WTC11 (cell line): Measurements from ENCODE around the gene SPTB. TPM values are rescaled to one million over a fixed set of nuclear protein-coding genes. Genes with fewer than 3 reads are reported as not detected.

ENCODE experiments used
- ATAC-seq: fragments of 200-7000 bp; cut with Tn5 transposase; 2 replicates; pipeline ENCODE4 v1.10.0; 2021; ENCODE audit warnings: mild to moderate bottlenecking, moderate library complexity
- CTCF ChIA-PET: fragments of 300-600 bp; sonication (Branson Sonifier 250); formaldehyde crosslinking; loops from one replicate; lab custom pipeline; 2021; ENCODE audit warnings: antibody characterized with exemption; lab: Charles Lee
- POLR2A ChIA-PET: fragments of 350-600 bp; sonication (Branson Sonifier 250); formaldehyde crosslinking; loops from one replicate; lab custom pipeline; 2021; ENCODE audit warnings: antibody characterized with exemption; lab: Charles Lee
- DNase-seq: peaks from one replicate; pipeline ENCODE4 v3.0.0; 2021; ENCODE audit warnings: low spot score
- H3K27ac Mint-ChIP-seq: 2 replicates; pipeline ENCODE4 v1.8.0; 2021; ENCODE audit warnings: mixed read lengths
- H3K27me3 Mint-ChIP-seq: 2 replicates; pipeline ENCODE4 v1.8.0; 2021; ENCODE audit warnings: low read depth, mild to moderate bottlenecking, moderate library complexity, mixed read lengths
- H3K36me3 Mint-ChIP-seq: 2 replicates; pipeline ENCODE4 v1.8.0; 2021; ENCODE audit warnings: mixed read lengths
- H3K4me1 Mint-ChIP-seq: 2 replicates; pipeline ENCODE4 v1.8.0; 2022; ENCODE audit warnings: mixed read lengths
- H3K4me3 Mint-ChIP-seq: 2 replicates; pipeline ENCODE4 v1.8.0; 2021; ENCODE audit warnings: mild to moderate bottlenecking, moderate library complexity, mixed read lengths
- H3K9me3 Mint-ChIP-seq: 2 replicates; pipeline ENCODE4 v1.8.0; 2021; ENCODE audit warnings: mixed read lengths
- HMGA2 ChIP-seq: fragments of 250-450 bp; sonication (Bioruptor Pico); IDR thresholded peaks from 2 replicates; pipeline ENCODE4 v1.4.0; 2021; ENCODE audit warnings: mild to moderate bottlenecking, moderate library complexity
- JUN ChIP-seq: sonication (generic); formaldehyde crosslinking; IDR thresholded peaks from 2 replicates; pipeline ENCODE4 v1.8.0; 2023; ENCODE audit warnings: mild to moderate bottlenecking, missing genetic modification reagents
- MXD4 ChIP-seq: fragments of 250-450 bp; sonication (Bioruptor Pico); IDR thresholded peaks from 2 replicates; pipeline ENCODE4 v1.8.0; 2021; ENCODE audit warnings: mild to moderate bottlenecking, moderate library complexity, borderline replicate concordance
- NFE2L1 ChIP-seq: sonication (generic); formaldehyde crosslinking; IDR thresholded peaks from 2 replicates; pipeline ENCODE4 v1.8.1; 2023; ENCODE audit warnings: missing genetic modification reagents
- NR1H2 ChIP-seq: sonication (generic); formaldehyde crosslinking; IDR thresholded peaks from 2 replicates; pipeline ENCODE4 v1.9.0; 2021; ENCODE audit warnings: mild to moderate bottlenecking, moderate library complexity, missing genetic modification reagents
- PRRX2 ChIP-seq: fragments of 250-450 bp; sonication (Bioruptor Pico); IDR thresholded peaks from 2 replicates; pipeline ENCODE4 v1.8.0; 2021; ENCODE audit warnings: mild to moderate bottlenecking
- RORB ChIP-seq: fragments of 250-450 bp; sonication (Bioruptor Pico); IDR thresholded peaks from 2 replicates; pipeline ENCODE4 v1.9.0; 2021; ENCODE audit warnings: mild to moderate bottlenecking
- SMAD4 ChIP-seq: sonication (generic); formaldehyde crosslinking; IDR thresholded peaks from 2 replicates; pipeline ENCODE4 v1.8.0; 2022; ENCODE audit warnings: mild to moderate bottlenecking, missing genetic modification reagents
- SP1 ChIP-seq: sonication (generic); formaldehyde crosslinking; conservative IDR thresholded peaks from 2 replicates; pipeline ENCODE4 v1.8.1; 2022; ENCODE audit warnings: missing genetic modification reagents
- TEAD4 ChIP-seq: sonication (generic); formaldehyde crosslinking; IDR thresholded peaks from 2 replicates; pipeline ENCODE4 v1.8.0; 2022; ENCODE audit warnings: mild to moderate bottlenecking, missing genetic modification reagents
- total RNA-seq: library from RNA; stranded (reverse); gene quantifications from 3 replicates; pipeline ENCODE4 v1.2.3, GENCODE V29; 2021
- TF ChIP-seq, protein P1 (sequence below): fragments of 250-450 bp; sonication (Bioruptor Pico); IDR thresholded peaks from 2 replicates; pipeline ENCODE4 v2.1.2; 2022; ENCODE audit warnings: mild to moderate bottlenecking, moderate library complexity
- TF ChIP-seq, protein P2 (sequence below): fragments of 200-600 bp; IDR thresholded peaks from 2 replicates; pipeline ENCODE4 v1.8.0; 2022; ENCODE audit warnings: antibody characterized with exemption
- TF ChIP-seq, protein P3 (sequence below): sonication (generic); formaldehyde crosslinking; IDR thresholded peaks from 2 replicates; pipeline ENCODE4 v1.8.0; 2022; ENCODE audit warnings: mild to moderate bottlenecking, missing genetic modification reagents
- TF ChIP-seq, protein P4 (sequence below): sonication (generic); formaldehyde crosslinking; conservative IDR thresholded peaks from 2 replicates; pipeline ENCODE4 v1.8.1; 2022; ENCODE audit warnings: mild to moderate bottlenecking, missing genetic modification reagents
- TF ChIP-seq, protein P5 (sequence below): sonication (generic); formaldehyde crosslinking; IDR thresholded peaks from 2 replicates; pipeline ENCODE4 v1.8.1; 2022; ENCODE audit warnings: missing genetic modification reagents, borderline replicate concordance
- TF ChIP-seq, protein P6 (sequence below): sonication (generic); formaldehyde crosslinking; IDR thresholded peaks from 2 replicates; pipeline ENCODE4 v1.8.0; 2022; ENCODE audit warnings: mild to moderate bottlenecking, missing genetic modification reagents
- TF ChIP-seq, protein P7 (sequence below): sonication (generic); formaldehyde crosslinking; IDR thresholded peaks from 2 replicates; pipeline ENCODE4 v1.8.0; 2022; ENCODE audit warnings: mild to moderate bottlenecking, missing genetic modification reagents
- TF ChIP-seq, protein P8 (sequence below): sonication (generic); formaldehyde crosslinking; IDR thresholded peaks from 2 replicates; pipeline ENCODE4 v1.8.0; 2022; ENCODE audit warnings: missing genetic modification reagents

The SPTB gene
- total RNA-seq, 1 experiment from 2014 or later = 3.2 TPM

DNA sequence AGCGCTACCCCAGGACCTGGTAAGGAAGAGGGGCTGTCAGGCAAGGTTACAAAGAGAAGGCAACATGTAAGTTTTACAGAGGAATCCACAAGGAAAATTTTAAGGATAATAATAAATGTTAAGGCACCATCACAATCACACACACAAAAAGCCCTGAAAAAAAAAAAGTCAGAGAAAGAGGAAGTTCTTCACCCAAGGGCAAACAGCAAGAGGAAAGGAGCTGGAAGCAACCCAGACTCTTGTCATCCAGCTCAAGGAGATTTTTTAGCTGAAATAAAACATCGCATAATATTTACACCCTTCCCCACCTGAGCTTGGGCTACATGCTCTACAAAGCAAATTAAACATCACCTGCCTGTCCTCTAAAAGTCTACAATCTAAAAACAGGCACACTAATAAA is 9.5 kb downstream of the SPTB start:
- ChIA-PET POLR2A (interaction anchor here (0.7 kb wide), 1 partner anchor 233 kb away, joined by 4 read pairs; no protein-coding TSS in a partner anchor), CTCF (interaction anchor here (0.6 to 1.7 kb wide), 5 partner anchors 8 to 47 kb away, joined by 3 to 6 read pairs (median 4); partner anchors contain the start of gene SPTB)
- DNase-seq = no peak
- H3K27me3 Mint-ChIP-seq = peaks cover 3% of the 10 kb centered on the region
- H3K9me3 Mint-ChIP-seq = no peaks in the 10 kb centered on the region
- TF ChIP-seq, protein P1, sequence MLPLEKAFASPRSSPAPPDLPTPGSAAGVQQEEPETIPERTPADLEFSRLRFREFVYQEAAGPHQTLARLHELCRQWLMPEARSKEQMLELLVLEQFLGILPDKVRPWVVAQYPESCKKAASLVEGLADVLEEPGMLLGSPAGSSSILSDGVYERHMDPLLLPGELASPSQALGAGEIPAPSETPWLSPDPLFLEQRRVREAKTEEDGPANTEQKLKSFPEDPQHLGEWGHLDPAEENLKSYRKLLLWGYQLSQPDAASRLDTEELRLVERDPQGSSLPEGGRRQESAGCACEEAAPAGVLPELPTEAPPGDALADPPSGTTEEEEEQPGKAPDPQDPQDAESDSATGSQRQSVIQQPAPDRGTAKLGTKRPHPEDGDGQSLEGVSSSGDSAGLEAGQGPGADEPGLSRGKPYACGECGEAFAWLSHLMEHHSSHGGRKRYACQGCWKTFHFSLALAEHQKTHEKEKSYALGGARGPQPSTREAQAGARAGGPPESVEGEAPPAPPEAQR = no peak
- TF ChIP-seq MXD4 = no peak
- no peak for TF ChIP-seq NFE2L1 (CRISPR knock-in tag)
- TF ChIP-seq, all 79 proteins: peak for 0
- no peak for ATAC-seq
- Mint-ChIP-seq H3K4me3 (no peak overlapping the region), H3K27ac (no peak overlapping the region), H3K36me3 (no peaks in the 10 kb centered on the region), H3K4me1 (peaks cover 11% of the 10 kb centered on the region)

DNA sequence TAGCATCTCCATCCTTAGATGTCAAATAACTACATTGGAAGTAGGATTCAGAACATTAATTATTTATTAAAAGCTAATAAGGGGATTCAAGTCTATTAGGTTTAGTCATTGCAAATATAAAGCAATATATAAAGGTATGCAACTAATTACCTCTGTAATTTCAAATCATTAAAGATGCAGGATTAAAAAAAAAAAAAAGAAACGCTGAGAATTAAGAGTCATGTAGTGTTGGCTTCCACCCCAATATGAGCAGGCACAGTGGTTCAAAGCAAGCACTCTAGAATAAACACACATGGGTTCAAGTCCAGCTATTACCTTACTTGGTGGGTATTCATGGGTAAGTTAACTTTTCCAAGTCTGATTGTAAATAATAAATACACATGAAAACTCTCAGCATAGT is 10.9 kb downstream of the SPTB start:
- no peak overlapping the region for H3K27ac Mint-ChIP-seq
- peaks cover 3% of the 10 kb centered on the region; the same call in 1 of the 2 replicates for H3K27me3 Mint-ChIP-seq
- CTCF ChIA-PET = interaction anchor here (0.6 to 2.1 kb wide), 6 partner anchors 9 to 127 kb away, joined by 3 to 13 read pairs (median 6); partner anchors contain the start of gene SPTB
- H3K9me3 Mint-ChIP-seq = no peaks in the 10 kb centered on the region
- DNase-seq = no peak
- H3K36me3 Mint-ChIP-seq = no peaks in the 10 kb centered on the region
- H3K4me1 Mint-ChIP-seq = peaks cover 15% of the 10 kb centered on the region
- no peak overlapping the region for H3K4me3 Mint-ChIP-seq
- TF ChIP-seq, protein P2, sequence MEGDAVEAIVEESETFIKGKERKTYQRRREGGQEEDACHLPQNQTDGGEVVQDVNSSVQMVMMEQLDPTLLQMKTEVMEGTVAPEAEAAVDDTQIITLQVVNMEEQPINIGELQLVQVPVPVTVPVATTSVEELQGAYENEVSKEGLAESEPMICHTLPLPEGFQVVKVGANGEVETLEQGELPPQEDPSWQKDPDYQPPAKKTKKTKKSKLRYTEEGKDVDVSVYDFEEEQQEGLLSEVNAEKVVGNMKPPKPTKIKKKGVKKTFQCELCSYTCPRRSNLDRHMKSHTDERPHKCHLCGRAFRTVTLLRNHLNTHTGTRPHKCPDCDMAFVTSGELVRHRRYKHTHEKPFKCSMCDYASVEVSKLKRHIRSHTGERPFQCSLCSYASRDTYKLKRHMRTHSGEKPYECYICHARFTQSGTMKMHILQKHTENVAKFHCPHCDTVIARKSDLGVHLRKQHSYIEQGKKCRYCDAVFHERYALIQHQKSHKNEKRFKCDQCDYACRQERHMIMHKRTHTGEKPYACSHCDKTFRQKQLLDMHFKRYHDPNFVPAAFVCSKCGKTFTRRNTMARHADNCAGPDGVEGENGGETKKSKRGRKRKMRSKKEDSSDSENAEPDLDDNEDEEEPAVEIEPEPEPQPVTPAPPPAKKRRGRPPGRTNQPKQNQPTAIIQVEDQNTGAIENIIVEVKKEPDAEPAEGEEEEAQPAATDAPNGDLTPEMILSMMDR = no peak
- TF ChIP-seq, protein P3, sequence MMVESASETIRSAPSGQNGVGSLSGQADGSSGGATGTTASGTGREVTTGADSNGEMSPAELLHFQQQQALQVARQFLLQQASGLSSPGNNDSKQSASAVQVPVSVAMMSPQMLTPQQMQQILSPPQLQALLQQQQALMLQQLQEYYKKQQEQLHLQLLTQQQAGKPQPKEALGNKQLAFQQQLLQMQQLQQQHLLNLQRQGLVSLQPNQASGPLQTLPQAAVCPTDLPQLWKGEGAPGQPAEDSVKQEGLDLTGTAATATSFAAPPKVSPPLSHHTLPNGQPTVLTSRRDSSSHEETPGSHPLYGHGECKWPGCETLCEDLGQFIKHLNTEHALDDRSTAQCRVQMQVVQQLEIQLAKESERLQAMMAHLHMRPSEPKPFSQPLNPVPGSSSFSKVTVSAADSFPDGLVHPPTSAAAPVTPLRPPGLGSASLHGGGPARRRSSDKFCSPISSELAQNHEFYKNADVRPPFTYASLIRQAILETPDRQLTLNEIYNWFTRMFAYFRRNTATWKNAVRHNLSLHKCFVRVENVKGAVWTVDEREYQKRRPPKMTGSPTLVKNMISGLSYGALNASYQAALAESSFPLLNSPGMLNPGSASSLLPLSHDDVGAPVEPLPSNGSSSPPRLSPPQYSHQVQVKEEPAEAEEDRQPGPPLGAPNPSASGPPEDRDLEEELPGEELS (CRISPR knock-in tag) = no peak
- TF ChIP-seq TEAD4 (CRISPR knock-in tag) = no peak
- TF ChIP-seq, protein P4, sequence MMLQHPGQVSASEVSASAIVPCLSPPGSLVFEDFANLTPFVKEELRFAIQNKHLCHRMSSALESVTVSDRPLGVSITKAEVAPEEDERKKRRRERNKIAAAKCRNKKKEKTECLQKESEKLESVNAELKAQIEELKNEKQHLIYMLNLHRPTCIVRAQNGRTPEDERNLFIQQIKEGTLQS (CRISPR knock-in tag) = no peak
- TF ChIP-seq, all 79 proteins: peak for 0
- POLR2A ChIA-PET = interaction anchor here (0.9 to 1.5 kb wide), 2 partner anchors 13 to 46 kb away, joined by 5 to 7 read pairs; no protein-coding TSS in a partner anchor
- ATAC-seq = no peak

DNA sequence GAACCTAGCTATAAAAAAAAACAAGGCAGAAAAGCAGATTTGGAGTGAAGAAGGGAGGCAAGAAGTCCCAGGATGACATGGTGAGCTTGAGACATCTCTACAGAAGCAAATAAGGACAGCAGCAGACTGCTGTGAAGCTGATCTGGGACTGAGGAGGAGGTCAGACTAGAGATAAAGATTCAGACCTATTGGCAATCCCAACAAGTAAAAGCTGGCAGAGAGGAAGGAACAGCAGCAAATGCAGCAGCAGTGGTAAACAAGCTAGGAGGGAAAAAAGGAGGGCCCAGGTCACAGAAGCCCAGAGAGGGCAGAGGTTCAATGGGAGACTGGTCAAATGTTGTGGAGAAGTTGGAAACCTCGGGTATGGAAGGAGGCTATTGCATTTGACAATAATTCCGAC is 11.3 kb downstream of the SPTB start:
- no peaks in the 10 kb centered on the region for H3K36me3 Mint-ChIP-seq
- CTCF ChIA-PET = interaction anchor here (0.7 to 2.1 kb wide), 4 partner anchors 10 to 728 kb away, joined by 5 to 13 read pairs (median 6); no protein-coding TSS in a partner anchor

DNA sequence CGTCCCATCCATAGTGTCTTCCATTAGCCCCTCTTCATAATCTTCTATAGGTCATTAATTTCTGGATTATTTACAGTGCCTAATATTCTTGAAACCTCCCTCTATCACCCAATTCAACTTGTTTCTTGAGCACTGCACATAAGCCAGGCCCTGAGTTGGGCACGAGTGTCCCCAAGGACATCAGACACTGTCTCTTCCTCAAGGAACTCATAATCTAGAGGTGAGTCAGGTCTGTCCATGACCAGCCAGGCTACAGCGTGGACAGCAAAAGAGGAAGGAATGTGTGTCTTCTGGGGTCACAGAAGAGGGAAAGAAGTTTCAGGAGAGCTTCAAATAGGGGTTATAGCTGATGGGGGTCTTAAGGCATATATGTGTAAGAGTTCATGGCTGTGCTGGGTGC is 12.5 kb downstream of the SPTB start:
- Mint-ChIP-seq H3K4me3 (no peak overlapping the region), H3K36me3 (no peaks in the 10 kb centered on the region), H3K27me3 (no peaks in the 10 kb centered on the region), H3K4me1 (peaks cover 15% of the 10 kb centered on the region), H3K9me3 (no peaks in the 10 kb centered on the region), H3K27ac (no peak overlapping the region)
- DNase-seq (no peak), ATAC-seq (no peak)
- ChIA-PET POLR2A (no interaction called here), CTCF (no interaction called here)
- TF ChIP-seq, protein P5, sequence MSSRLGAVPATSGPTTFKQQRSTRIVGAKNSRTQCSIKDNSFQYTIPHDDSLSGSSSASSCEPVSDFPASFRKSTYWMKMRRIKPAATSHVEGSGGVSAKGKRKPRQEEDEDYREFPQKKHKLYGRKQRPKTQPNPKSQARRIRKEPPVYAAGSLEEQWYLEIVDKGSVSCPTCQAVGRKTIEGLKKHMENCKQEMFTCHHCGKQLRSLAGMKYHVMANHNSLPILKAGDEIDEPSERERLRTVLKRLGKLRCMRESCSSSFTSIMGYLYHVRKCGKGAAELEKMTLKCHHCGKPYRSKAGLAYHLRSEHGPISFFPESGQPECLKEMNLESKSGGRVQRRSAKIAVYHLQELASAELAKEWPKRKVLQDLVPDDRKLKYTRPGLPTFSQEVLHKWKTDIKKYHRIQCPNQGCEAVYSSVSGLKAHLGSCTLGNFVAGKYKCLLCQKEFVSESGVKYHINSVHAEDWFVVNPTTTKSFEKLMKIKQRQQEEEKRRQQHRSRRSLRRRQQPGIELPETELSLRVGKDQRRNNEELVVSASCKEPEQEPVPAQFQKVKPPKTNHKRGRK = no peak
- TF ChIP-seq JUN (no peak), NR1H2 (no peak), SP1 (CRISPR knock-in tag) (no peak)
- TF ChIP-seq, protein P6, sequence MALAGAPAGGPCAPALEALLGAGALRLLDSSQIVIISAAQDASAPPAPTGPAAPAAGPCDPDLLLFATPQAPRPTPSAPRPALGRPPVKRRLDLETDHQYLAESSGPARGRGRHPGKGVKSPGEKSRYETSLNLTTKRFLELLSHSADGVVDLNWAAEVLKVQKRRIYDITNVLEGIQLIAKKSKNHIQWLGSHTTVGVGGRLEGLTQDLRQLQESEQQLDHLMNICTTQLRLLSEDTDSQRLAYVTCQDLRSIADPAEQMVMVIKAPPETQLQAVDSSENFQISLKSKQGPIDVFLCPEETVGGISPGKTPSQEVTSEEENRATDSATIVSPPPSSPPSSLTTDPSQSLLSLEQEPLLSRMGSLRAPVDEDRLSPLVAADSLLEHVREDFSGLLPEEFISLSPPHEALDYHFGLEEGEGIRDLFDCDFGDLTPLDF = no peak
- TF ChIP-seq, protein P7, sequence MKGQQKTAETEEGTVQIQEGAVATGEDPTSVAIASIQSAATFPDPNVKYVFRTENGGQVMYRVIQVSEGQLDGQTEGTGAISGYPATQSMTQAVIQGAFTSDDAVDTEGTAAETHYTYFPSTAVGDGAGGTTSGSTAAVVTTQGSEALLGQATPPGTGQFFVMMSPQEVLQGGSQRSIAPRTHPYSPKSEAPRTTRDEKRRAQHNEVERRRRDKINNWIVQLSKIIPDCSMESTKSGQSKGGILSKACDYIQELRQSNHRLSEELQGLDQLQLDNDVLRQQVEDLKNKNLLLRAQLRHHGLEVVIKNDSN = no peak
- TF ChIP-seq, protein P8, sequence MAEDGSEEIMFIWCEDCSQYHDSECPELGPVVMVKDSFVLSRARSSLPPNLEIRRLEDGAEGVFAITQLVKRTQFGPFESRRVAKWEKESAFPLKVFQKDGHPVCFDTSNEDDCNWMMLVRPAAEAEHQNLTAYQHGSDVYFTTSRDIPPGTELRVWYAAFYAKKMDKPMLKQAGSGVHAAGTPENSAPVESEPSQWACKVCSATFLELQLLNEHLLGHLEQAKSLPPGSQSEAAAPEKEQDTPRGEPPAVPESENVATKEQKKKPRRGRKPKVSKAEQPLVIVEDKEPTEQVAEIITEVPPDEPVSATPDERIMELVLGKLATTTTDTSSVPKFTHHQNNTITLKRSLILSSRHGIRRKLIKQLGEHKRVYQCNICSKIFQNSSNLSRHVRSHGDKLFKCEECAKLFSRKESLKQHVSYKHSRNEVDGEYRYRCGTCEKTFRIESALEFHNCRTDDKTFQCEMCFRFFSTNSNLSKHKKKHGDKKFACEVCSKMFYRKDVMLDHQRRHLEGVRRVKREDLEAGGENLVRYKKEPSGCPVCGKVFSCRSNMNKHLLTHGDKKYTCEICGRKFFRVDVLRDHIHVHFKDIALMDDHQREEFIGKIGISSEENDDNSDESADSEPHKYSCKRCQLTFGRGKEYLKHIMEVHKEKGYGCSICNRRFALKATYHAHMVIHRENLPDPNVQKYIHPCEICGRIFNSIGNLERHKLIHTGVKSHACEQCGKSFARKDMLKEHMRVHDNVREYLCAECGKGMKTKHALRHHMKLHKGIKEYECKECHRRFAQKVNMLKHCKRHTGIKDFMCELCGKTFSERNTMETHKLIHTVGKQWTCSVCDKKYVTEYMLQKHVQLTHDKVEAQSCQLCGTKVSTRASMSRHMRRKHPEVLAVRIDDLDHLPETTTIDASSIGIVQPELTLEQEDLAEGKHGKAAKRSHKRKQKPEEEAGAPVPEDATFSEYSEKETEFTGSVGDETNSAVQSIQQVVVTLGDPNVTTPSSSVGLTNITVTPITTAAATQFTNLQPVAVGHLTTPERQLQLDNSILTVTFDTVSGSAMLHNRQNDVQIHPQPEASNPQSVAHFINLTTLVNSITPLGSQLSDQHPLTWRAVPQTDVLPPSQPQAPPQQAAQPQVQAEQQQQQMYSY (CRISPR knock-in tag) = no peak

More for the DNA sequence above, 11.3 kb downstream of the SPTB start:
- H3K9me3 Mint-ChIP-seq = no peaks in the 10 kb centered on the region
- peaks cover 15% of the 10 kb centered on the region for H3K4me1 Mint-ChIP-seq
- H3K27me3 Mint-ChIP-seq = no peaks in the 10 kb centered on the region; the same call in 1 of the 2 replicates
- TF ChIP-seq PRRX2 (CRISPR knock-in tag) (no peak), RORB (no peak), HMGA2 (CRISPR knock-in tag) (no peak), SMAD4 (CRISPR knock-in tag) (no peak)
- H3K4me3 Mint-ChIP-seq = no peak overlapping the region
- ATAC-seq = no peak
- no peak for DNase-seq
- H3K27ac Mint-ChIP-seq = no peak overlapping the region
- POLR2A ChIA-PET = interaction anchor here (1.5 kb wide), 1 partner anchor 12 kb away, joined by 5 read pairs; no protein-coding TSS in a partner anchor
